Measurements from ENCODE around the gene PMP22. TPM values are rescaled to one million over a fixed set of nuclear protein-coding genes. Genes with fewer than 3 reads are reported as not detected.

PMP22 gene
- total RNA-seq, 2 experiments from 2014 or later = 0.20 TPM; not detected in 1

GRCh38 chr17:15270628-15271381 lies 5.7 kb upstream of the PMP22 start:
- Mint-ChIP-seq H3K4me3 (no peak overlapping the region), H3K27me3 (peaks cover 22% of the 10 kb centered on the region), H3K4me1 (ENCODE audit: low read depth) (peaks cover 2% of the 10 kb centered on the region), H3K9me3 (no peaks in the 10 kb centered on the region), H3K36me3 (ENCODE audit: low read depth) (no peaks in the 10 kb centered on the region), H3K27ac (no peak overlapping the region)
- TF ChIP-seq CTCF (IDR thresholded peaks at IDR 0.05) = no peak
- ChIA-PET POLR2A (no interaction called here), CTCF (interaction anchor here (1.5 kb wide), 1 partner anchor 12 kb away, joined by 4 read pairs; no protein-coding TSS in a partner anchor)
- DNase-seq = peak; percentile 15
- intact Hi-C loops (cut with micrococcal nuclease) = no loop called here
- ATAC-seq = no peak

DNA sequence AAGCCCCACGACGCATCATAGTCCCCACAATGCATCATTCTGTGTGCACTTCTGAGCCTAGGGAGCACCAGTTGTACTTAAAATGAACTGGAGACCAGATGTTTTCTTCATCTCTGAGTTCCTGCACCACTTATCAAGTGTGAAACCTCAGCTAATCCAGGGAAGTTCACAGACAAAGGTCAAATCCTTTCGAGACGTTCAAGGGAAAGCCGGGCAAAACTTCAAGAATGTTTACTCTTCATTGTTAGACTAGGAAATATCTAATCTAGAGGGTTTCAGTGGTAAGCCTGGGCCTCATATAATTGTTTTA lies 4.6 kb upstream of the PMP22 start:
- Mint-ChIP-seq H3K4me1 (ENCODE audit: low read depth) (peaks cover 2% of the 10 kb centered on the region), H3K27ac (no peak overlapping the region), H3K9me3 (no peaks in the 10 kb centered on the region), H3K36me3 (ENCODE audit: low read depth) (no peaks in the 10 kb centered on the region), H3K27me3 (peaks cover 32% of the 10 kb centered on the region), H3K4me3 (no peak overlapping the region)
- ATAC-seq = no peak
- CTCF ChIA-PET = no interaction called here
- no peak for TF ChIP-seq CTCF (IDR thresholded peaks at IDR 0.05)
- no peak for DNase-seq
- intact Hi-C loops (cut with micrococcal nuclease) = no loop called here
- POLR2A ChIA-PET = no interaction called here

DNA sequence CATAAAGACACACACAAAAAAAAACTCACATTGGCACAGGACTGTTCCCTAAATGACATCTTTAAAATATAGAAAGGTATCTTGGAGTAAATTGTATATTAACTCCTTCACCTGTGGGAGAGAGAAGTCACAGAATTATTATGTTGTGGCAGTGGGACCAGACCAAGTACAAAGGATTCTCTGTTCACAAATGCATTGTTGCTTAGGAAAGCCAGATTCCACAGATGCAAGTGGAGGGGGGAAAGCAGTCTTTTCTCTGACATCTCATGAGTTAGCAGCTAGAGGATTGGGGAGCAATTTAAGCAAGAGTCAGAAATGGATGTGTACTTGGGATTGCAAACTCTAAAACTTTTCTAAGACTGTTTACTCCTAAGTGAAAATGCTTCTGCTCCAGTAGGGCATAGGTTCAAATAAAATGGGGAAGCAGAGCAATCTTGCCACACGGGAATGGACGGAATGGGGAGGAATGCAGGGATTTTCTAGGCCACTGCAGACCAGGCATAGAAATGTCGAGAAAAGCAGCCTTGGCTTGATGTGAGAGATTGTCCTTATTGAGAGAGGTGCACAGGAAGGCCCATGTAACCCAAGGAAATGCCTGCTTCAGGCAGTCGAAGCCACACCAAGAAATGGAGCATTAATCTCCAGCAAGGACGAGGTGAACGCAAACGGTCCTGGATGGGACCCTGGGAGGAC lies 4.1 kb upstream of the PMP22 start:
- ATAC-seq = no peak
- Mint-ChIP-seq H3K4me1 (ENCODE audit: low read depth) (peaks cover 2% of the 10 kb centered on the region), H3K4me3 (no peak overlapping the region), H3K27me3 (peaks cover 37% of the 10 kb centered on the region), H3K9me3 (no peaks in the 10 kb centered on the region), H3K27ac (no peak overlapping the region), H3K36me3 (ENCODE audit: low read depth) (no peaks in the 10 kb centered on the region)
- no peak for TF ChIP-seq CTCF (IDR thresholded peaks at IDR 0.05)
- DNase-seq = no peak
- ChIA-PET CTCF (interaction anchor here (1.3 kb wide), 1 partner anchor 234 kb away, joined by 4 read pairs; no protein-coding TSS in a partner anchor), POLR2A (no interaction called here)
- intact Hi-C loops (cut with micrococcal nuclease) = no loop called here

DNA sequence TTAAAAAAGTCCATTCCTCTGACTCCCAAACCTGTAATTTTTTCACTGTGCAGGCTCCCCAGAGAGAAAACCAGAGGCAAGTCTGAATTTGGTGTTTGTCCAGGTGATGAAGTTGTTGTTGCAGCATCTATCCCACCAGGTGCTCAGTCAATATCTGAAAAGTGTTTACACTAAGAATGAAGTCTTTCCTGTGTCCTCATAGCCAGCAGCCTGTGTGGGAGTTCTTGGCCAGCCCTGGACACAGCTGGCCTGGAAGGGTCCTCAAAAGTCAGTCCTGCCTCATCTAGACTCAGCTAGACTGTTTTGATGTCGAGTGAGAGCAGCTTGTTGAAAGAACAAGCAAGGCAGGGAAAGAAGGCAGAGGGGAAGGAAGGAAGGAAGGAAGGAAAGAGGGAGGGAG lies 3.3 kb upstream of the PMP22 start:
- H3K27me3 Mint-ChIP-seq = peaks cover 43% of the 10 kb centered on the region
- no peak overlapping the region for H3K27ac Mint-ChIP-seq
- ATAC-seq (no peak), DNase-seq (no peak)
- H3K9me3 Mint-ChIP-seq = no peaks in the 10 kb centered on the region
- intact Hi-C loops (cut with micrococcal nuclease) = no loop called here
- H3K4me1 Mint-ChIP-seq (ENCODE audit: low read depth) = peaks cover 2% of the 10 kb centered on the region
- no peak for TF ChIP-seq CTCF (IDR thresholded peaks at IDR 0.05)
- POLR2A ChIA-PET = no interaction called here
- no peak overlapping the region for H3K4me3 Mint-ChIP-seq
- CTCF ChIA-PET = interaction anchor here (1.3 kb wide), 1 partner anchor 234 kb away, joined by 4 read pairs; no protein-coding TSS in a partner anchor
- H3K36me3 Mint-ChIP-seq (ENCODE audit: low read depth) = no peaks in the 10 kb centered on the region

- ChIA-PET POLR2A (no interaction called here), CTCF (interaction anchor here (1.3 kb wide), 1 partner anchor 235 kb away, joined by 4 read pairs; no protein-coding TSS in a partner anchor)
- H3K4me3 Mint-ChIP-seq = no peak overlapping the region
- intact Hi-C loops (cut with micrococcal nuclease) = no loop called here
- H3K27ac Mint-ChIP-seq = no peak overlapping the region
- no peak for TF ChIP-seq CTCF (IDR thresholded peaks at IDR 0.05)
- DNase-seq (no peak), ATAC-seq (no peak)
- H3K36me3 Mint-ChIP-seq (ENCODE audit: low read depth) = no peaks in the 10 kb centered on the region
- no peaks in the 10 kb centered on the region for H3K9me3 Mint-ChIP-seq
- H3K4me1 Mint-ChIP-seq (ENCODE audit: low read depth) = peaks cover 2% of the 10 kb centered on the region
- H3K27me3 Mint-ChIP-seq = peaks cover 48% of the 10 kb centered on the region
Observed at GRCh38 chr17:15267996-15268395, 2.9 kb upstream of the PMP22 start.
